NCI-H1092 treated with DMSO at 0.1 percent for 48 hours (cell line): ENCODE data around the gene TTL.

Experiments
- DNase-seq: peaks from one replicate; lab custom pipeline; 2025; lab: John Stamatoyannopoulos, UW

Gene TTL

DNA sequence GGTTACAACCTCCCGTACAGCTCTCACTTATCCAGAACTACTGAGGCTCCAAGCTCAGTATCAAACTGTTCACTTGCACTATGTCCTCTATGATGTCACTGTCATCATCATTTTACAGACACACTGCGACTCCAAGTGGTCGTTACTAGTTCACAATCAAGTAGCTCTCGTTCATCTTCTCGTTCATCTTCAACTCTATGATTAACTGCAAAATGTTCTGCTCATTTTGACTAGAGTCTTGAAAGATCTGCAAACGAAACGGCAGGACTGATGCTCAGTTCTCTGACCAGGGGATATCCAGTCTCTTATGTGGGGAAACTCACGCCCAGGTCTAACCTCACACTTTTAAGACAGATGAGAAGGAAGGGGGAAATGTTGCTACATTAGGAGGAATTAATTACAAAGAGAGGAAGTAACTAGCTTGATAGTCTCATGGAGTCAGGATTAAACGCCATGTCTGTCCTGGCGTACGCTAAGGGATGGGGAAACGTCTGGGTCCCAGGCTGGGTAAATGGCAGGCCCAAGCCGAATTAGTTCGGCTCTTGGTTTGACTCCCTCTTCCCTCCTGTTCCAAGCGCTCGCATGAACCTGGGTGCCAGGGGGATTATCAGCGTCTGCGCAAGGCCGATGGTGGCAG is 101.7 kb downstream of the TTL start:
- peak; percentile 29 for DNase-seq

DNA sequence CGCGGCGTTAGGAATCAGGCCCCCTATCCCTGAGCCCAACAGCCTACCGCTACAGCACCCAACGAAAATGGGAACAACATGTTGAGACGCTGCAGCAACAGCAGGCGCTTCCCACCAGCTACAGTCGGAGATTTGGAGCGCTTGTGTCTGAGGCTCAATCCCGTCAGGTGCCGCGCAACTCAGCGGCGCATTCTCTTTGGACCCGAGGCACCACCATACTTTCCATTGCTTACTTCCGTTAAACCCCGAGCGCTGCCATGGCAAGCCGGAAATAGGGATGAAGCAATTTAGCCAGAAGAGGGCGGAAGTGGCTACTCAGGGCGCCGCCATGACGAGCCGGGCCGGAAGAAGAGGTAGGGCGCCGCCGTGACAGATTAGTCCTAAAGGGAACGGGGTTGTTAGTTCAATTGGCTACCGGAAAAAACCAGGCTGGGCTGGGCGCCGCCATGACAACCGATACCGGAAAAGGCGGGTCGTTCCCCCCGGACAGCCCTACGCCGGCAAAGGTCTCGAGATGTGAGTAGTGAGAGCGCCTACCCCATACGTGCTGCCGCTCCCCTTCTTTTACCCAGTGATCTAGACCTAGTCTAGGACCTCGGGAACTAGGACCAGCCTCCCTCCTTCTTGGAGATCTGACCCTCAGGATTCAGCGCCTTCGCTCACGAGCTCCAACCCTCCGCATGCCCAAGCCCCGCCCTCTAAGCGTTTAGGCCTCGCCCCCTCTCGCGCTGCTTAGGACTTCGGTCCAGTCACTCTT is 102.4 kb downstream of the TTL start, which contains the start of gene CHCHD5:
CHCHD5 (plus strand) TSS at position 476 of the 757 bp plus-strand sequence; CDS start at position 515, 39 bp downstream.
- DNase-seq, result peak; percentile 92

DNA sequence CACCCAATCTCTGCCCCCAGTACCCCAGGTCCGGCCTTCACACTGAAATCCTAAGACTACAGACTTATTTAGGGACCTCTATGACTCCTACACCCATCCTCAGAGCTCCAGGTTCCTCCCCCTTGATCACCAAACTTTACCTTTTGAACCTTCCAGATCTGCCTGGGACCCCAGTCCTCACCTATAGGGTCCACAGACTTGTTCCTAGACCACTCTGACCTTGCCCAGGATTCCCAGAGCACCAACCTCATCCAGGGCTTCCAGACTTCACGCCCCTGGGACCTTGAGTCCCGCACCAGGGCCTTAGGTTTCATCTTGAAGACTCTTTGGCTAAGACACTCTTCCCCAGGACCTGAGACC is 102.9 kb downstream of the TTL start:
- no peak for DNase-seq

DNA sequence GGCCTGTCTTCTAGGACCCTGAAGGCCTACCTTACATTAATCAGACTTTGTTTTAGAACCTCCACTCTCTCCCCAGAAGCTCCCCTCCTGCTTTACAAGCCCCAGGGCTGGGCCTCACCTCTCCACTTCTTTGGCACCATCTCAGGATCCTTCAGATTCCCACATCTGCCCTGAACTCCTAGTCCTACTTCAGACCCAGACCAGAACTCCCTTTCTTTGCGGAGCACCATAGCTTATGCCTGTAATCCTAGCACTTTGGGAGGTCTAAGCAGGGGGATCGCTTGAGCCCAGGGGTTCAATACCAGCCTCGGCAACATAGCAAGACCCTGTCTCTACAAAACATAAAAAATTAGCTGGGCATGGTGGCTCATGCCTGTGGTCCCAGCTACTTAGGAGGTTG is 103.4 kb downstream of the TTL start:
- no peak for DNase-seq

DNA sequence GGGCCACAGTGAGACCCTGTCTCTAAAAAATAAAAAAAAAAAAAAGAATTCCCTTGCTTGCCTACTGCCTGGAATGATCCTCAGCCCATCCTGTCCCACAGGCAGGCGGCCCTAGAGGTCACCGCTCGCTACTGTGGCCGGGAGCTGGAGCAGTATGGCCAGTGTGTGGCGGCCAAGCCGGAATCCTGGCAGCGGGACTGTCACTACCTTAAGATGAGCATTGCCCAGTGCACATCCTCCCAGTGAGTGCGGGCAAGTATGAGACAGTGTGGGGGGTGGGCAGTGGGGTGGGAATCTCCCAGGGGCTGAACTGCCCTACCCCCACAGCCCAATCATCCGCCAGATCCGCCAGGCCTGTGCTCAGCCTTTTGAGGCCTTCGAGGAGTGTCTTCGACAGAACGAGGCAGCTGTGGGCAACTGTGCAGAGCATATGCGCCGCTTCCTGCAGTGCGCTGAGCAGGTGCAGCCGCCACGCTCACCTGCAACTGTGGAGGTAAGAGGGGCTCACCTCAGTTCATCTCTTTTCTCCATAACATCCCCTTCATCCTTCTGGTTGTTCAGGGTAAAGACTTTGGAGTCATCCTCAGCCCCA is 104.0 kb downstream of the TTL start:
- no peak for DNase-seq

DNA sequence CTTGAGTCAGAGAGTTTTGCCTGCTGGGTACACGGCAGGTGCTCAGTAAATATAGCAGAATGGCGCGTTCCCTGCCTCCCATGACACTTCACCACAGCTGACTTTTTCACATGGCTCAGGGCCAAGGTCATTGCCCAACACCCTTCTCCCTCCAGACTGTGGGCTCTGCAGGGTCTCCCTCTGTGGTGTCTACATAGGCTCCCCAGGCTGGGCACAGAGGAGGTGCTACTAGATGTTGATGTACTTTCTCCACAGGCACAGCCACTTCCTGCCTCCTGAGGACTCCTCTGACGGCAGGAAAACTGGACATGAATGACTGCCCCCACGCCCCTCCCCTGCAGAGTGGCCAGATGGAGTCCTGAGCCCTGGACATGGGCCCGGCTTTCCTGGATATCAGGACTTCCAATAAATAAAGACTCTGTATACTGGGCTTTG is 106.7 kb downstream of the TTL start:
- DNase-seq, result peak; percentile 50
